LNCaP clone FGC (cell line): ENCODE measurements around the gene FLNA.
"Not testable (repeated sequence)": the region's sequence is repeated elsewhere in the genome, so short reads cannot be mapped to it uniquely, and the experiment has no call there.

ENCODE experiments used
- DNase-seq: peaks from one replicate; pipeline ENCODE4 v3.0.0-alpha.2; 2011; ENCODE audit warnings: low read depth
- H3K4me3 ChIP-seq: 2 replicates; pipeline ENCODE4 v1.5.1; 2011; ENCODE audit warnings: mild to moderate bottlenecking, low read depth, low read length, control low read depth
- TF ChIP-seq, protein P1 (sequence below): IDR thresholded peaks from 2 replicates; pipeline ENCODE4 v1.5.1; 2012; ENCODE audit warnings: mild to moderate bottlenecking; ENCODE audit not compliant: control insufficient read depth, insufficient read depth; ENCODE audit errors: extremely low read depth

Gene FLNA

DNA sequence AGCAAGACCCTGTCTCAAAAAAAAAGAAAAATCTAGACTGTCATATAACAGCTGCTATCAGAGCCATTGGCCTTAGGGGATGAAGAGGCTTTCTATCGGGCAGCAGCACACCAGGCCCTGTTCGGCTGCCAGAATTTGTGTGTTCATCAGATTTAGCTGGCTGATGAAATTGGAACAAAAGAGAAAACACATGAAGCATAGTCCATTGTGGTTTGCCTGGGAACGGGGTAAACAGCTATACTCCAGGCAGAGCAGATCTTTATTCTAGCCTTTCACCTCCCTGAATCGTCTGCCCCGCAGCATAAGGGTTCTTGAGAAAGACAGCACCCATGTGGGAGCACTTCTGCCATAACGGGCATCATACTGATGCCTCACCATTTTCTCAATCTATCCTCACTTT is 67.2 kb downstream of the FLNA start:
- TF ChIP-seq, protein P1, sequence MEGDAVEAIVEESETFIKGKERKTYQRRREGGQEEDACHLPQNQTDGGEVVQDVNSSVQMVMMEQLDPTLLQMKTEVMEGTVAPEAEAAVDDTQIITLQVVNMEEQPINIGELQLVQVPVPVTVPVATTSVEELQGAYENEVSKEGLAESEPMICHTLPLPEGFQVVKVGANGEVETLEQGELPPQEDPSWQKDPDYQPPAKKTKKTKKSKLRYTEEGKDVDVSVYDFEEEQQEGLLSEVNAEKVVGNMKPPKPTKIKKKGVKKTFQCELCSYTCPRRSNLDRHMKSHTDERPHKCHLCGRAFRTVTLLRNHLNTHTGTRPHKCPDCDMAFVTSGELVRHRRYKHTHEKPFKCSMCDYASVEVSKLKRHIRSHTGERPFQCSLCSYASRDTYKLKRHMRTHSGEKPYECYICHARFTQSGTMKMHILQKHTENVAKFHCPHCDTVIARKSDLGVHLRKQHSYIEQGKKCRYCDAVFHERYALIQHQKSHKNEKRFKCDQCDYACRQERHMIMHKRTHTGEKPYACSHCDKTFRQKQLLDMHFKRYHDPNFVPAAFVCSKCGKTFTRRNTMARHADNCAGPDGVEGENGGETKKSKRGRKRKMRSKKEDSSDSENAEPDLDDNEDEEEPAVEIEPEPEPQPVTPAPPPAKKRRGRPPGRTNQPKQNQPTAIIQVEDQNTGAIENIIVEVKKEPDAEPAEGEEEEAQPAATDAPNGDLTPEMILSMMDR, result no peak
- H3K4me3 ChIP-seq, result no peak overlapping the region
- DNase-seq, result no peak

DNA sequence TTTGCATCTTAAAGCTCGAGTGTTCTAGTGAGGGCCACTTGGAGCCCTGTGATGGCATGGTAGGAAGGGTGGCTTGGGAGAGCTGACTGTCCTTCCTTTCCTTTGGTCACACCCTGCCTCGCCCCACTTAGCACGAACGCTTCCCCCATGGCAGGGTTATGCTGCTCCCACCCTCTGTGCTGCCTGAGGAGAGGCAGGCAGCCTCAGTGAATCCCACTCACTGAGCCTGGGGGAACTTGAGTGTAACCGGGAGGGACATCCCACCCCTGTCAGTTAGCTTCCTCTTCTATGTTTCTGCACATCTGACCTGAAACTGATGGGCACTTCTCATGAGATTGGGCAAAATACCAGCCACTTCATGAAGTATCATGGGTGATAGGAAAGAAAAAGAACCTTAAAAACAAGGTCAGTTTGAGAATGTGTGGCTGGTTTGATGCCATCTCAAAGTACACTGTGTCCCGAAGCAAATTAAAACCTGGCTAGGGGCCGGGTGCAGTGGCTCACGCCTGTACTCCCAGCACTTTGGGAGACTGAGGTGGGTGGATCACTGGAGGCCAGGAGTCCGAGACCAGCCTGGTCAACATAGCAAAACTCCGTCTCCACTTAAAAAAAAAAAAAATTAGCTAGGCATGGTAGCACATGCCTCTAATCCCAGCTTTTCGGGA is 68.8 kb downstream of the FLNA start:
- H3K4me3 ChIP-seq, result no peak overlapping the region
- DNase-seq, result peak; percentile 14
- TF ChIP-seq, protein P1, result no peak

DNA sequence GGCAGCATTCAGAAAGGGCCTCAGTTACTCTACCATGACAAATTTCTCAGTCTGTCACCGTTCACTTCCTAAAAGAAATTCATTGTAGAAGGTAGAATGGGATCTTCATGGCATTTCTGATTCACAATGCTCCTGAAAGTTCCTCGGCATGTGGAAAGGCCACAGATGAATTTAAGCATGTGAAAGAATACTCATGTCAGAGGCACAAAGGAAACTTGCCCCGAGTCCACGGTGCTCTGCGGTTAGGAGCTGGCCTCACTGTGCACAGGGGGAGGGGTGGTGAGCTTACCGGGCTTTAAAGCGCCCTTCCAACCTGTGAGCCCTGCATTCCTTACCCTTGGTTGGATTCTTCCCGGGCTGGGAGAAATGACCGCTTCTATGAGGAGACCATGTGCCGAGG is 69.6 kb downstream of the FLNA start:
- no peak overlapping the region for H3K4me3 ChIP-seq
- TF ChIP-seq, protein P1, result no peak
- DNase-seq, result no peak

DNA sequence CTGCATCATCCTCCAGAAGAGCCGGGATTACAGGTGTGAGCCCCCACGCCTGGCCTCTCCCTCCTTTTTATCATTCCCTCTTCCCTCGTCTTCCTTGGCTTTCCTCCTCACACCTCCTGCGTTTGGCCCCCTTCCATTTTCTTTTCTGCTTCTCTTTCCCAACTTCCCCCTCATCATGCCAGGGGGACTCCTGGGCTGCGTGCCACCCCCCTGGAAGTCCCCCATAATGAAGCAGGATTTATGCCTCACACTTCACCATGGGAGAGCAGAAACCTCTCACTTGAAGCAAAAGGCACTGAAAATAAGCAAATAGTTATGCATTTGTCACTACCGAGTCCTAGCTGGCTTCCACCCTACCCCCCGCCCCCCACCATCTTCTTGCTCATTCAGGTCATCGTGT is 71.0 kb downstream of the FLNA start:
- TF ChIP-seq, protein P1, result no peak
- H3K4me3 ChIP-seq, result no peak overlapping the region
- DNase-seq, result no peak

DNA sequence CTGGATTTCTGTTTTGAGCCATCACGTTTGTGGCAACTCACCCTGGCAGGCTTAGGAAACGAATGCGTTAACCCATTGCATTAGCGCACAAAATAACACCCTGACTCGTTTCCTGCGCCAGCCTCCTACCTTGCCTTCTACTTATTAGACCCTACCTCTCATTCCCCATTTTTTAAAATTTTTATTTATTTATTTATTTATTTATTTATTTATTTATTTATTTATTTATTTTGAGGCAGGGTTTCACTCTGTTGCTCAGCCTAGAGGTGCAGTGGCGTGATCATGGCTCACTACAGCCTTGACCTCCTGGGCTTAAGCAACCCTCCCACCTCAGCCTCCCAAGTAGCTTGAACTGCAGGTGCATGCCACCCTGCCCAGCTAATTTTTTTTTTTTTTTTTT is 71.4 kb downstream of the FLNA start:
- H3K4me3 ChIP-seq, DNase-seq: not testable (repeated sequence)

DNA sequence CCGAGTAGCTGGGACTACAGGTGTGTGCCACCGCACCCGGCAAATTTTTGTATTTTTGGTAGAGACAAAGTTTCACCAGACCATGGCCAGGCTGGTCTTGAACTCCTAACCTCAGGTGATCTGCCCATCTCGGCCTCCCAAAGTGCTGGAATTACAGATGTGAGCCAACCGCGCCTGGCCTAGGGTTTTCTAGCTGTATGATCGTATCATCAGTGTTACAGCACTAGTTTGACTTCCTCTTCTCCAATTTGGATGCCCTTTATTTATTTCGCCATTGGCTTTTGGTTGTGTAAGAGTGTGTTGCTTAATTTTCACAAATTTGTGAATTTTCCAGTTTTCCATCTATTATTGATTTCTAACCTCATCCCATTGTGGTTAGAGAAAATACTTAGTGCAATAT is 73.6 kb downstream of the FLNA start:
- no peak for DNase-seq
- H3K4me3 ChIP-seq, result no peak overlapping the region
- TF ChIP-seq, protein P1, result no peak
